Mammary epithelial cell (primary cell): Measurements from ENCODE around the gene SLC22A8.

Source experiments
- CTCF ChIP-seq, 2 donors: IDR thresholded peaks in 1 of 2; conservative IDR thresholded peaks in 1 of 2; 2 replicates each; pipeline ENCODE4 v1.5.1; 2011 to 2012; ENCODE audit warnings: inconsistent platforms in 2 of 2, low read length in 2 of 2, mild to moderate bottlenecking in 2 of 2, control low read depth in 1 of 2, low read depth in 1 of 2; ENCODE audit not compliant: insufficient read depth in 1 of 2; ENCODE audit errors: extremely low read depth in 1 of 2
- EZH2 ChIP-seq: IDR thresholded peaks from 2 replicates; pipeline ENCODE4 v1.6.1; 2012; ENCODE audit warnings: low read length, inconsistent platforms, borderline replicate concordance

GRCh38 chr11:63017306-63017974 lies 1.8 kb upstream of the SLC22A8 start:
- TF ChIP-seq CTCF (conservative IDR thresholded peaks at IDR 0.05 in 1 of 2, IDR thresholded peaks at IDR 0.05 in 1 of 2; ENCODE audit: extremely low read depth in 1 of 2, insufficient read depth in 1 of 2, low read depth in 1 of 2, low read length in 2 of 2): no peak
- no peak for TF ChIP-seq EZH2
